Hepatocyte (in vitro differentiated cells): ENCODE results near the gene CASP14. TPM values are rescaled to one million over a fixed set of nuclear protein-coding genes. Genes with fewer than 3 reads are reported as not detected.

ENCODE experiments used
- DNase-seq: peaks from one replicate; pipeline ENCODE4 v3.0.0-alpha.2; 2016; ENCODE audit warnings: low spot score
- H2AFZ ChIP-seq: fragments of 200-600 bp; sonication (generic); 2 replicates; pipeline ENCODE4 v1.6.0; 2016; ENCODE audit warnings: antibody characterized with exemption, mild to moderate bottlenecking
- H3K27ac ChIP-seq: fragments of 200-600 bp; sonication (generic); 2 replicates; pipeline ENCODE4 v1.5.1; 2016; ENCODE audit warnings: mild to moderate bottlenecking
- H3K27me3 ChIP-seq: fragments of 200-600 bp; sonication (generic); 2 replicates; pipeline ENCODE4 v1.6.1; 2016
- H3K36me3 ChIP-seq: fragments of 200-600 bp; sonication (generic); replicated peaks from 2 replicates; pipeline ENCODE4 v1.5.1; 2016; ENCODE audit warnings: low read depth; ENCODE audit not compliant: insufficient read depth
- H3K4me1 ChIP-seq: fragments of 200-600 bp; sonication (generic); 2 replicates; pipeline ENCODE4 v1.5.1; 2016; ENCODE audit warnings: mild to moderate bottlenecking, moderate library complexity; ENCODE audit not compliant: insufficient read depth
- H3K4me2 ChIP-seq: fragments of 200-600 bp; sonication (generic); 2 replicates; pipeline ENCODE4 v1.6.0; 2016
- H3K4me3 ChIP-seq: fragments of 200-600 bp; sonication (generic); 2 replicates; pipeline ENCODE4 v1.5.1; 2016; ENCODE audit warnings: mild to moderate bottlenecking
- H3K79me2 ChIP-seq: fragments of 200-600 bp; sonication (generic); 2 replicates; pipeline ENCODE4 v1.6.0; 2017; ENCODE audit warnings: mild to moderate bottlenecking
- H3K9me2 ChIP-seq: fragments of 200-600 bp; sonication (generic); replicated peaks from 2 replicates; pipeline ENCODE4 v1.6.0; 2017; ENCODE audit warnings: mild to moderate bottlenecking; ENCODE audit not compliant: insufficient read depth
- H3K9me3 ChIP-seq: fragments of 200-600 bp; sonication (generic); 2 replicates; pipeline ENCODE4 v1.5.1; 2016; ENCODE audit warnings: low read depth, mild to moderate bottlenecking
- H4K20me1 ChIP-seq: fragments of 200-600 bp; sonication (generic); 2 replicates; pipeline ENCODE4 v1.6.0; 2016; ENCODE audit warnings: mild to moderate bottlenecking; ENCODE audit not compliant: insufficient read depth, poor library complexity, severe bottlenecking
- CTCF ChIP-seq: fragments of 200-600 bp; sonication (generic); IDR thresholded peaks from 2 replicates; pipeline ENCODE4 v1.5.1; 2016; ENCODE audit warnings: antibody characterized with exemption, mild to moderate bottlenecking; ENCODE audit not compliant: poor library complexity
- EZH2 ChIP-seq: fragments of 200-600 bp; sonication (generic); IDR thresholded peaks from 2 replicates; pipeline ENCODE4 v1.6.1; 2016; ENCODE audit warnings: antibody characterized with exemption, mild to moderate bottlenecking, borderline replicate concordance
- EZH2phosphoT487 ChIP-seq: fragments of 200-600 bp; sonication (generic); IDR thresholded peaks from one replicate; pipeline ENCODE4 v1.6.1; 2018; ENCODE audit warnings: antibody characterized with exemption, mild to moderate bottlenecking, low read depth, moderate library complexity; ENCODE audit not compliant: unreplicated experiment, severe bottlenecking
- WGBS: methylation state at CpG from one replicate; pipeline ENCODE4 v1.1.6; 2016; ENCODE audit warnings: low lambda C conversion rate; ENCODE audit errors: missing lambda C conversion rate; 5-methylcytosine and 5-hydroxymethylcytosine counted together
- polyA plus RNA-seq: library from polyadenylated mRNA; unstranded; fragments of >200 nt; fragmentation: Nextera tagmentation; extraction: Ambion mirVana; gene quantifications from 2 replicates; pipeline ENCODE4 v1.2.1, GENCODE V29; 2016
- total RNA-seq: library from RNA; depleted of rRNA; stranded (reverse); fragments of >200 nt; gene quantifications from 2 replicates; pipeline ENCODE4 v1.2.3, GENCODE V29; 2014

Gene CASP14
- total and polyA plus RNA-seq, 2 experiments from 2014 or later = not detected

- TF ChIP-seq CTCF (no peak), EZH2 (no peak), EZH2phosphoT487 (no peak)
- no peaks in the 10 kb centered on the region for H3K79me2 ChIP-seq
- H3K4me2 ChIP-seq = no peak overlapping the region
- H3K9me3 ChIP-seq = no peaks in the 10 kb centered on the region
- no peaks in the 10 kb centered on the region for H3K9me2 ChIP-seq
- no peak for DNase-seq
- 68% methylated on average over 10 of the region's 10 CpGs for WGBS
- no peaks in the 10 kb centered on the region for H3K4me1 ChIP-seq
- H2AFZ ChIP-seq = no peak overlapping the region
- no peaks in the 10 kb centered on the region for H4K20me1 ChIP-seq
- H3K36me3 ChIP-seq = no peaks in the 10 kb centered on the region
- no peak overlapping the region for H3K4me3 ChIP-seq
- no peak overlapping the region for H3K27ac ChIP-seq
- H3K27me3 ChIP-seq = no peaks in the 10 kb centered on the region
Measured at GRCh38 chr19:15098460-15098859, 49.2 kb downstream of the CASP14 start.

GRCh38 chr19:15099017-15099582 lies 49.8 kb downstream of the CASP14 start:
- 80% methylated on average over 3 of the region's 3 CpGs for WGBS
- Histone ChIP-seq H3K27me3 (no peaks in the 10 kb centered on the region), H3K9me3 (no peaks in the 10 kb centered on the region)

GRCh38 chr19:15101479-15102082 lies 52.3 kb downstream of the CASP14 start:
- H2AFZ ChIP-seq = no peak overlapping the region
- no peak overlapping the region for H3K4me2 ChIP-seq

More at GRCh38 chr19:15099017-15099582, 49.8 kb downstream of the CASP14 start:
- TF ChIP-seq EZH2 (no peak), CTCF (no peak), EZH2phosphoT487 (no peak)
- Histone ChIP-seq H4K20me1 (no peaks in the 10 kb centered on the region), H3K4me3 (no peak overlapping the region), H3K4me1 (no peaks in the 10 kb centered on the region), H3K36me3 (no peaks in the 10 kb centered on the region), H3K4me2 (no peak overlapping the region), H2AFZ (no peak overlapping the region), H3K9me2 (no peaks in the 10 kb centered on the region), H3K27ac (no peak overlapping the region), H3K79me2 (no peaks in the 10 kb centered on the region)
- no peak for DNase-seq

More at GRCh38 chr19:15101479-15102082, 52.3 kb downstream of the CASP14 start:
- no peaks in the 10 kb centered on the region for H3K79me2 ChIP-seq
- 58% methylated on average over 3 of the region's 3 CpGs for WGBS
- no peak overlapping the region for H3K4me3 ChIP-seq
- TF ChIP-seq EZH2phosphoT487 = no peak
- peak; percentile 60 for TF ChIP-seq CTCF
- H3K9me2 ChIP-seq = no peaks in the 10 kb centered on the region
- H3K4me1 ChIP-seq = no peaks in the 10 kb centered on the region
- peaks cover 3% of the 10 kb centered on the region for H3K27me3 ChIP-seq
- no peaks in the 10 kb centered on the region for H3K36me3 ChIP-seq
- H4K20me1 ChIP-seq = no peaks in the 10 kb centered on the region
- no peaks in the 10 kb centered on the region for H3K9me3 ChIP-seq
- DNase-seq = peak; percentile 61
- no peak overlapping the region for H3K27ac ChIP-seq
